Tibial nerve (tissue), 4 donors: Measurements from ENCODE around the gene SUGCT. TPM values are rescaled to one million over a fixed set of nuclear protein-coding genes. Genes with fewer than 3 reads are reported as not detected.

Source experiments
- DNase-seq, 2 donors: peaks; one replicate each; pipeline ENCODE4 v3.0.0-alpha.2; 2019; ENCODE audit warnings: low spot score in 2 of 2
- H3K27ac ChIP-seq, 4 donors: fragments of 200-600 bp; sonication (generic) in 3 of 4; one replicate each; pipeline ENCODE4 v1.5.1; 2017 to 2019; ENCODE audit warnings: mild to moderate bottlenecking in 1 of 4
- H3K27me3 ChIP-seq, 2 donors: fragments of 200-600 bp; sonication (generic) in 1 of 2; one replicate each; pipeline versions ENCODE4 v1.5.1 to v1.6.0; 2017 to 2019
- H3K36me3 ChIP-seq, 3 donors: fragments of 200-600 bp; sonication (generic); one replicate each; pipeline ENCODE4 v1.5.1; 2018 to 2019
- H3K4me1 ChIP-seq, 4 donors: fragments of 200-600 bp; sonication (generic) in 3 of 4; one replicate each; pipeline ENCODE4 v1.5.1; 2017 to 2019
- H3K4me3 ChIP-seq, 4 donors: fragments of 200-600 bp; sonication (generic) in 3 of 4; one replicate each; pipeline ENCODE4 v1.5.1; 2017 to 2019; ENCODE audit warnings: mild to moderate bottlenecking in 1 of 4, moderate library complexity in 1 of 4
- H3K9me3 ChIP-seq, 4 donors: fragments of 200-600 bp; sonication (generic) in 3 of 4; one replicate each; pipeline ENCODE4 v1.5.1; 2017 to 2019
- CTCF ChIP-seq, 5 experiments: fragments of 200-600 bp in 3 of 5; fragments of 450-650 bp in 2 of 5; sonication (generic) in 3 of 5; IDR thresholded peaks; one replicate each; pipeline ENCODE4 v1.5.1; 2016 to 2019; ENCODE audit warnings: antibody characterized with exemption in 5 of 5, mild to moderate bottlenecking in 3 of 5, moderate library complexity in 2 of 5
- EP300 ChIP-seq, 2 donors: sonication (generic); formaldehyde crosslinking; IDR thresholded peaks; one replicate each; pipeline ENCODE4 v1.6.1; 2017; ENCODE audit warnings: antibody characterized with exemption in 2 of 2, mild to moderate bottlenecking in 1 of 2
- POLR2A ChIP-seq, 2 donors: fragments of 450-650 bp; IDR thresholded peaks; one replicate each; pipeline ENCODE4 v1.6.1; 2017; ENCODE audit warnings: antibody characterized with exemption in 2 of 2, mild to moderate bottlenecking in 2 of 2, moderate library complexity in 2 of 2
- WGBS, 2 donors: methylation state at CpG; one replicate each; pipeline ENCODE4 v1.1.5; 2018; 5-methylcytosine and 5-hydroxymethylcytosine counted together
- total RNA-seq, 4 donors: library from RNA; depleted of rRNA; stranded (reverse); fragments of >200 nt; gene quantifications; one replicate each; pipeline ENCODE4 v1.1.0, GENCODE V29; 2016

Gene SUGCT
- total RNA-seq, 4 donors from 2014 or later = 2.7 to 20.8 (median 6.2) TPM

- no peak overlapping the region for H3K4me3 ChIP-seq
- H3K4me1 ChIP-seq = no peaks in the 10 kb centered on the region
- no peak for TF ChIP-seq EP300 (IDR thresholded peaks at IDR 0.05)
- TF ChIP-seq POLR2A (IDR thresholded peaks at IDR 0.05) = no peak
- no peak for TF ChIP-seq CTCF (IDR thresholded peaks at IDR 0.05)
- 90% methylated on average over 3 of the region's 3 CpGs for WGBS, 2 donors
- no peak for DNase-seq
- no peaks in the 10 kb centered on the region for H3K27me3 ChIP-seq
- no peaks in the 10 kb centered on the region for H3K36me3 ChIP-seq
- no peak overlapping the region for H3K27ac ChIP-seq
- H3K9me3 ChIP-seq = no peaks in the 10 kb centered on the region
These were observed 567.2 kb downstream of the SUGCT start for GRCh38 chr7:40701836-40702551.

- no peaks in the 10 kb centered on the region for H3K27me3 ChIP-seq
- no peaks in the 10 kb centered on the region for H3K36me3 ChIP-seq
- no peak for TF ChIP-seq EP300 (IDR thresholded peaks at IDR 0.05)
- TF ChIP-seq POLR2A (IDR thresholded peaks at IDR 0.05) = no peak
- TF ChIP-seq CTCF (IDR thresholded peaks at IDR 0.05) = no peak
- no peak overlapping the region for H3K27ac ChIP-seq
- no peak overlapping the region for H3K4me3 ChIP-seq
- DNase-seq = no peak
- H3K4me1 ChIP-seq = no peaks in the 10 kb centered on the region
- no peaks in the 10 kb centered on the region for H3K9me3 ChIP-seq
- WGBS, 2 donors = 88 to 95% methylated on average over 1 of the region's 1 CpG
These were observed 569.4 kb downstream of the SUGCT start for GRCh38 chr7:40704172-40704571.

- H3K36me3 ChIP-seq = no peaks in the 10 kb centered on the region
- WGBS, 2 donors = 81 to 85% methylated on average over 3 of the region's 3 CpGs
- no peaks in the 10 kb centered on the region for H3K27me3 ChIP-seq
- H3K27ac ChIP-seq = no peak overlapping the region
- H3K9me3 ChIP-seq = no peaks in the 10 kb centered on the region
- no peak overlapping the region for H3K4me3 ChIP-seq
- H3K4me1 ChIP-seq = no peaks in the 10 kb centered on the region
- DNase-seq = no peak
- TF ChIP-seq EP300 (IDR thresholded peaks at IDR 0.05) = no peak
- no peak for TF ChIP-seq POLR2A (IDR thresholded peaks at IDR 0.05)
- TF ChIP-seq CTCF (IDR thresholded peaks at IDR 0.05) = no peak
These were observed 572.0 kb downstream of the SUGCT start for GRCh38 chr7:40706829-40707228.

- H3K4me3 ChIP-seq = no peak overlapping the region
- 91 to 95% methylated on average over 6 of the region's 6 CpGs for WGBS, 2 donors
- no peak overlapping the region for H3K27ac ChIP-seq
- H3K4me1 ChIP-seq = peaks cover 0 to 6% (median 0%) of the 10 kb centered on the region in 4 donors
- H3K9me3 ChIP-seq = no peaks in the 10 kb centered on the region
- H3K36me3 ChIP-seq = no peaks in the 10 kb centered on the region
- no peaks in the 10 kb centered on the region for H3K27me3 ChIP-seq
- no peak for DNase-seq
- no peak for TF ChIP-seq CTCF (IDR thresholded peaks at IDR 0.05)
- no peak for TF ChIP-seq POLR2A (IDR thresholded peaks at IDR 0.05)
- no peak for TF ChIP-seq EP300 (IDR thresholded peaks at IDR 0.05)
These were observed 574.5 kb downstream of the SUGCT start for GRCh38 chr7:40709062-40709964.

- peaks cover 0 to 26% (median 3%) of the 10 kb centered on the region in 4 donors for H3K4me1 ChIP-seq
- TF ChIP-seq CTCF (IDR thresholded peaks at IDR 0.05) = no peak
- TF ChIP-seq POLR2A (IDR thresholded peaks at IDR 0.05) = no peak
- no peak for TF ChIP-seq EP300 (IDR thresholded peaks at IDR 0.05)
- no peaks in the 10 kb centered on the region for H3K9me3 ChIP-seq
- no peak overlapping the region for H3K27ac ChIP-seq
- 96% methylated on average over 6 of the region's 6 CpGs for WGBS, 2 donors
- no peaks in the 10 kb centered on the region for H3K27me3 ChIP-seq
- DNase-seq = no peak
- H3K4me3 ChIP-seq = no peak overlapping the region
- no peaks in the 10 kb centered on the region for H3K36me3 ChIP-seq
These were observed 576.9 kb downstream of the SUGCT start for GRCh38 chr7:40711706-40712105.
